ENCODE data around the gene ARL4A. TPM values are rescaled to one million over a fixed set of nuclear protein-coding genes. Genes with fewer than 3 reads are reported as not detected.

Gene ARL4A
- total and polyA plus RNA-seq, 9 of the 15 experiments (the other 6 are each of a cell fraction or from before 2014, with no cell fraction given) = 118 to 688 (median 172) TPM

DNA sequence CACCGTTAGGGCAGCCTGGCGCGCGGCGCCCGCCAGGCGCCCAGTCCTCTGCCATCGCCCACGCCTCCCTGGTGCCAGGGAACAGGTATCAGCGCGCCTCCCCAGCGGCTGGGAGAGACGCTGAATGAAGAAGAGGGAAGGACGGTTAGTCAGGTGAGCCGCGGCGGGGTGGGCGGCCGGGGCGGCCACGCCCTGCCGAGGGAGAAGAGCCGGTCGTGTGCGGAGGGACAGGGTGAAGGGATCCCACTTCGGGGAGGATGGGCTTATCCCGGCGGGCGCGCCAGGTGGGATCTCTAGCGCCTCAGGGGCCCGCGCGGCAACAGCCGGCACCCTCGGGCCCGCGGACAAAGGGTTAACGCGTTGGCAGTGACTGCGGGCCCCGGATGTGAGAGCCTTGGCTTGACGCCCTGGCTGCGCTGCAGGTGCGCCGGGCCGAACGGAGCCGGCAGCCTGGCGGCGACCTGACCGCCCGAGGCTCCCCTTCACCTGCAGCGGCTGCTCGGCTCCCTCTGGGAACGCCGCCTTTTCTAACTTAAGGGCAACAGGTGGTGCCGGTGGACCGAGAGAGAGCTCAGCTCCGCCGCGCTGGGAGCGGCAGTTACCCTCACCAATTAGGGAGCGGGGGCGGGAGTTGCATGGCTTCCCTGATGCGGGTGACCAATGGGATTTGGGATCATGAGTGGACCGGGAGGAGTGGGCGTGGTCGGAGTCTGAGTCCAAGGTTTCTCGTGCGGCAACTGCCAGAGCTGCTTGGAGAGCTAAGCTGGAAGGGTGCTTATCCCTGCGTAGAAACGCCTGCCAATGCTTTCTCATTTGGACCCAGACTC, at the start of gene ARL4A (continued):
- TF ChIP-seq SFPQ (IDR thresholded peaks at IDR 0.05; ENCODE audit: low read depth, low read length) (no peak), ZNF830 (CRISPR knock-in tag; IDR thresholded peaks at IDR 0.05) (no peak), ZFP30 (CRISPR knock-in tag; IDR thresholded peaks at IDR 0.05; ENCODE audit: borderline replicate concordance) (no peak), BDP1 (IDR thresholded peaks at IDR 0.05; ENCODE audit: insufficient read depth, insufficient read length) (no peak), ZC3H4 (CRISPR knock-in tag; IDR thresholded peaks at IDR 0.05; ENCODE audit: borderline replicate concordance) (peak; percentile 95; the same call in 1 of the 2 replicates), RCOR1 (IDR thresholded peaks at IDR 0.05; ENCODE audit: borderline replicate concordance in 1 of 2, low read depth in 2 of 2, low read length in 2 of 2) (peak; percentile 22 to 70; a peak in 3 of 4 replicates), PRDM10 (IDR thresholded peaks at IDR 0.05; ENCODE audit: partially characterized antibody) (no peak), ZNF584 (CRISPR knock-in tag; IDR thresholded peaks at IDR 0.05; ENCODE audit: low read depth) (no peak), ZBED1 (IDR thresholded peaks at IDR 0.05) (no peak), PCBP1 (IDR thresholded peaks at IDR 0.05; ENCODE audit: low read depth, low read length, poor library complexity, severe bottlenecking) (peak; percentile 70), THRA (IDR thresholded peaks at IDR 0.05) (no peak), TEAD1 (CRISPR knock-in tag; IDR thresholded peaks at IDR 0.05) (peak in 1 of 2 experiments; percentile 70; a peak in 1 of 4 replicates)
- TF ChIP-seq, protein P1, sequence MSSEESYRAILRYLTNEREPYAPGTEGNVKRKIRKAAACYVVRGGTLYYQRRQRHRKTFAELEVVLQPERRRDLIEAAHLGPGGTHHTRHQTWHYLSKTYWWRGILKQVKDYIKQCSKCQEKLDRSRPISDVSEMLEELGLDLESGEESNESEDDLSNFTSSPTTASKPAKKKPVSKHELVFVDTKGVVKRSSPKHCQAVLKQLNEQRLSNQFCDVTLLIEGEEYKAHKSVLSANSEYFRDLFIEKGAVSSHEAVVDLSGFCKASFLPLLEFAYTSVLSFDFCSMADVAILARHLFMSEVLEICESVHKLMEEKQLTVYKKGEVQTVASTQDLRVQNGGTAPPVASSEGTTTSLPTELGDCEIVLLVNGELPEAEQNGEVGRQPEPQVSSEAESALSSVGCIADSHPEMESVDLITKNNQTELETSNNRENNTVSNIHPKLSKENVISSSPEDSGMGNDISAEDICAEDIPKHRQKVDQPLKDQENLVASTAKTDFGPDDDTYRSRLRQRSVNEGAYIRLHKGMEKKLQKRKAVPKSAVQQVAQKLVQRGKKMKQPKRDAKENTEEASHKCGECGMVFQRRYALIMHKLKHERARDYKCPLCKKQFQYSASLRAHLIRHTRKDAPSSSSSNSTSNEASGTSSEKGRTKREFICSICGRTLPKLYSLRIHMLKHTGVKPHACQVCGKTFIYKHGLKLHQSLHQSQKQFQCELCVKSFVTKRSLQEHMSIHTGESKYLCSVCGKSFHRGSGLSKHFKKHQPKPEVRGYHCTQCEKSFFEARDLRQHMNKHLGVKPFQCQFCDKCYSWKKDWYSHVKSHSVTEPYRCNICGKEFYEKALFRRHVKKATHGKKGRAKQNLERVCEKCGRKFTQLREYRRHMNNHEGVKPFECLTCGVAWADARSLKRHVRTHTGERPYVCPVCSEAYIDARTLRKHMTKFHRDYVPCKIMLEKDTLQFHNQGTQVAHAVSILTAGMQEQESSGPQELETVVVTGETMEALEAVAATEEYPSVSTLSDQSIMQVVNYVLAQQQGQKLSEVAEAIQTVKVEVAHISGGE (CRISPR knock-in tag; IDR thresholded peaks at IDR 0.05) = no peak
- TF ChIP-seq, protein P2, sequence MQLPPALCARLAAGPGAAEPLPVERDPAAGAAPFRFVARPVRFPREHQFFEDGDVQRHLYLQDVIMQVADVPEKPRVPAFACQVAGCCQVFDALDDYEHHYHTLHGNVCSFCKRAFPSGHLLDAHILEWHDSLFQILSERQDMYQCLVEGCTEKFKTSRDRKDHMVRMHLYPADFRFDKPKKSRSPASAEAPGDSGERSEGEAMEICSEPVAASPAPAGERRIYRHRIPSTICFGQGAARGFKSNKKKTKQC (CRISPR knock-in tag; IDR thresholded peaks at IDR 0.05) = no peak
